Measurements from ENCODE around the gene GREB1L.

- TF ChIP-seq POLR2A (IDR thresholded peaks at IDR 0.05; ENCODE audit: low read depth, low read length) (no peak), RAD21 (IDR thresholded peaks at IDR 0.05; ENCODE audit: insufficient read depth, low read depth, low read length) (no peak), FOXK2 (IDR thresholded peaks at IDR 0.05) (no peak), CTCF (IDR thresholded peaks at IDR 0.05 in 2 of 3, conservative IDR thresholded peaks at IDR 0.05 in 1 of 3; ENCODE audit: control insufficient read depth in 2 of 3, extremely low read depth in 1 of 3, insufficient read depth in 1 of 3, low read depth in 3 of 3, low read length in 3 of 3) (no peak), EZH2 (IDR thresholded peaks at IDR 0.05; ENCODE audit: borderline replicate concordance, control insufficient read depth, low read depth, low read length) (no peak), DPF2 (IDR thresholded peaks at IDR 0.05) (no peak), YY1 (IDR thresholded peaks at IDR 0.05; ENCODE audit: low read depth, low read length) (no peak), TBL1XR1 (IDR thresholded peaks at IDR 0.05; ENCODE audit: low read depth, low read length) (no peak), SP1 (IDR thresholded peaks at IDR 0.05; ENCODE audit: low read depth, low read length) (no peak), PAX8 (IDR thresholded peaks at IDR 0.05) (no peak), MXI1 (IDR thresholded peaks at IDR 0.05; ENCODE audit: low read depth, low read length) (no peak), JUND (IDR thresholded peaks at IDR 0.05; ENCODE audit: low read depth, low read length) (no peak), MYB (IDR thresholded peaks at IDR 0.05; ENCODE audit: borderline replicate concordance, low read depth, low read length) (no peak)
These were observed 216.3 kb downstream of the GREB1L start for GRCh38 chr18:21458310-21458709.

Measured in GM12878 (cell line).